ENCODE data around the gene SEMA4C. TPM values are rescaled to one million over a fixed set of nuclear protein-coding genes. Genes with fewer than 3 reads are reported as not detected.

SEMA4C gene
- polyA plus RNA-seq, 3 donors = 0.08 to 5.7 (median 0.21) TPM

- Histone ChIP-seq H3K4me1 (ENCODE audit: control insufficient read depth in 1 of 2, insufficient read depth in 2 of 2, low read length in 2 of 2) (peaks cover 12 to 15% of the 10 kb centered on the region in 2 donors), H3K36me3 (replicated peaks in 1 of 2; ENCODE audit: control insufficient read depth in 1 of 2, insufficient read depth in 2 of 2, low read length in 2 of 2) (no peaks in the 10 kb centered on the region), H3K4me2 (replicated peaks; ENCODE audit: extremely low read depth, low read length, poor library complexity, severe bottlenecking) (no peak overlapping the region), H3K27me3 (ENCODE audit: control insufficient read depth in 2 of 2, insufficient read depth in 2 of 2, low read length in 2 of 2) (peaks cover 0 to 18% of the 10 kb centered on the region in 2 donors), H4K20me1 (ENCODE audit: insufficient read depth, low read length) (no peaks in the 10 kb centered on the region), H3K79me2 (ENCODE audit: insufficient read depth, low read length) (no peaks in the 10 kb centered on the region), H3K9me3 (replicated peaks in 1 of 2; ENCODE audit: control insufficient read depth in 1 of 2, insufficient read depth in 1 of 2, low read length in 2 of 2) (peaks cover 15 to 16% of the 10 kb centered on the region in 2 donors), H3K27ac (ENCODE audit: low read depth in 1 of 2, low read length in 2 of 2) (no peak overlapping the region), H3K4me3 (replicated peaks in 1 of 3; ENCODE audit: low read depth in 2 of 3, low read length in 3 of 3) (no peak overlapping the region), H3K9ac (ENCODE audit: insufficient read depth, low read length, poor library complexity, severe bottlenecking) (no peak overlapping the region), H2AFZ (ENCODE audit: insufficient read depth, low read depth, low read length, poor library complexity, severe bottlenecking) (no peak overlapping the region)
- Mint-ChIP-seq H3K9me3 (peaks cover 8 to 21% (median 16%) of the 10 kb centered on the region in 7 donors), H3K4me3 (no peak overlapping the region), H3K27ac (peak overlapping the region in 3 of 7 donors; percentile 13 to 66 (median 25)), H3K4me1 (peaks cover 16% of the 10 kb centered on the region), H3K27me3 (ENCODE audit: low read depth in 3 of 3) (peaks cover 24 to 44% (median 25%) of the 10 kb centered on the region in 3 donors), H3K36me3 (no peaks in the 10 kb centered on the region)
- TF ChIP-seq, protein P1, sequence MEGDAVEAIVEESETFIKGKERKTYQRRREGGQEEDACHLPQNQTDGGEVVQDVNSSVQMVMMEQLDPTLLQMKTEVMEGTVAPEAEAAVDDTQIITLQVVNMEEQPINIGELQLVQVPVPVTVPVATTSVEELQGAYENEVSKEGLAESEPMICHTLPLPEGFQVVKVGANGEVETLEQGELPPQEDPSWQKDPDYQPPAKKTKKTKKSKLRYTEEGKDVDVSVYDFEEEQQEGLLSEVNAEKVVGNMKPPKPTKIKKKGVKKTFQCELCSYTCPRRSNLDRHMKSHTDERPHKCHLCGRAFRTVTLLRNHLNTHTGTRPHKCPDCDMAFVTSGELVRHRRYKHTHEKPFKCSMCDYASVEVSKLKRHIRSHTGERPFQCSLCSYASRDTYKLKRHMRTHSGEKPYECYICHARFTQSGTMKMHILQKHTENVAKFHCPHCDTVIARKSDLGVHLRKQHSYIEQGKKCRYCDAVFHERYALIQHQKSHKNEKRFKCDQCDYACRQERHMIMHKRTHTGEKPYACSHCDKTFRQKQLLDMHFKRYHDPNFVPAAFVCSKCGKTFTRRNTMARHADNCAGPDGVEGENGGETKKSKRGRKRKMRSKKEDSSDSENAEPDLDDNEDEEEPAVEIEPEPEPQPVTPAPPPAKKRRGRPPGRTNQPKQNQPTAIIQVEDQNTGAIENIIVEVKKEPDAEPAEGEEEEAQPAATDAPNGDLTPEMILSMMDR (IDR thresholded peaks at IDR 0.05) = no peak
- intact Hi-C loops (cut with micrococcal nuclease) = no loop called here
- WGBS (ENCODE audit: insufficient coverage) = 100% methylated on average over 2 of the region's 5 CpGs
- no peak for DNase-seq
These were observed 44.5 kb upstream of the SEMA4C start for GRCh38 chr2:96914332-96914731.

GRCh38 chr2:96913398-96914202 is 43.7 kb upstream of the SEMA4C start:
- Mint-ChIP-seq H3K4me1 (peaks cover 16% of the 10 kb centered on the region), H3K27ac (peak overlapping the region in 2 of 7 donors; percentile 25 to 51), H3K27me3 (ENCODE audit: low read depth in 3 of 3) (peaks cover 26 to 44% (median 27%) of the 10 kb centered on the region in 3 donors), H3K36me3 (no peaks in the 10 kb centered on the region), H3K4me3 (peak overlapping the region; percentile 29 to 68), H3K9me3 (peaks cover 8 to 21% (median 16%) of the 10 kb centered on the region in 7 donors)
- Histone ChIP-seq H3K9me3 (replicated peaks in 1 of 2; ENCODE audit: control insufficient read depth in 1 of 2, insufficient read depth in 1 of 2, low read length in 2 of 2) (peaks cover 15 to 16% of the 10 kb centered on the region in 2 donors), H3K4me3 (replicated peaks in 1 of 3; ENCODE audit: low read depth in 2 of 3, low read length in 3 of 3) (peak overlapping the region in 1 of 3 experiments; percentile 12), H3K9ac (ENCODE audit: insufficient read depth, low read length, poor library complexity, severe bottlenecking) (no peak overlapping the region), H4K20me1 (ENCODE audit: insufficient read depth, low read length) (no peaks in the 10 kb centered on the region), H3K36me3 (replicated peaks in 1 of 2; ENCODE audit: control insufficient read depth in 1 of 2, insufficient read depth in 2 of 2, low read length in 2 of 2) (no peaks in the 10 kb centered on the region), H3K79me2 (ENCODE audit: insufficient read depth, low read length) (no peaks in the 10 kb centered on the region), H3K4me1 (ENCODE audit: control insufficient read depth in 1 of 2, insufficient read depth in 2 of 2, low read length in 2 of 2) (peaks cover 12 to 15% of the 10 kb centered on the region in 2 donors), H3K4me2 (replicated peaks; ENCODE audit: extremely low read depth, low read length, poor library complexity, severe bottlenecking) (peak overlapping the region; percentile 17), H3K27ac (ENCODE audit: low read depth in 1 of 2, low read length in 2 of 2) (no peak overlapping the region), H2AFZ (ENCODE audit: insufficient read depth, low read depth, low read length, poor library complexity, severe bottlenecking) (peak overlapping the region; percentile 26), H3K27me3 (ENCODE audit: control insufficient read depth in 2 of 2, insufficient read depth in 2 of 2, low read length in 2 of 2) (peaks cover 0 to 18% of the 10 kb centered on the region in 2 donors)
- TF ChIP-seq, protein P1 (IDR thresholded peaks at IDR 0.05) = no peak
- WGBS (ENCODE audit: insufficient coverage) = 7% methylated on average over 12 of the region's 20 CpGs
- intact Hi-C loops (cut with micrococcal nuclease) = no loop called here
- peak; percentile 54 to 69 (median 68) for DNase-seq

Data from CD14-positive monocyte (primary cell).